Ramos (cell line): ENCODE measurements around the gene TNIP3.

Experiments used
- in situ Hi-C: fragments of 300-500 bp; cut with MboI; formaldehyde crosslinking; loops from one replicate; pipeline ENCODE4 v1.14.3; 2022; ENCODE audit warnings: low sequenced_read_pairs; ENCODE audit not compliant: unreplicated experiment

The TNIP3 gene

DNA sequence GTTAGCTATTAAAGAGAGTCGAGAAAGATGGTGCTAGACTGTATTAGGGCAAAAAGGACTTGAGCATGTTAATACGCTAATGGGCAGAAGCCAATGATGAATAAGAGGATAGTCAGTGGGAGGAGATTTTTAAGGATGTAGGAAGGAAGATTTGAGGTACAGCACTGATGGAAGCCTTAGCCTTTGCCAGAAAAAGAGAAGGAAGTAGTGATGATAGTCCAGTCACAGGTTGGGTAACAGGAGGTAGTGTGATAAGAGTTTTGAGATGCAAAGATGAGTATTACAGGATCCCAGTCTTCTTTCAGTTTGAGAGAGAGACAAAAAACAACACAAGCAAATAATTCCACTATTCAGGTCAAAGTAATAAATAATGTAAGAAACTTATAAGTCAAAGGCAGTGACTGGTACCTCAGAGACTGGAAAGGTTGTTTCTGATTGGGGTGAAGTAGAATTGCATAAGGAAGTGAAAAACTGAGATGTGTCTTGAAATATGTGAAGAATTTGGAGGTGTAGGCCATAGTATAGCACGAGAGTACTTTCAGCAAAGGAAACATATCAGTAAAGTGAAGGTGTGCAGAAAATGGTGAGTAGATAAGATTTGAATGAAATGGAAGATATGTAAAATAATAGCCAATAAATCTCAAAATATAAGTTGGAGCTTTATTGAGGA lies 69.7 kb downstream of the TNIP3 start:
- in situ Hi-C loops: no loop called here

DNA sequence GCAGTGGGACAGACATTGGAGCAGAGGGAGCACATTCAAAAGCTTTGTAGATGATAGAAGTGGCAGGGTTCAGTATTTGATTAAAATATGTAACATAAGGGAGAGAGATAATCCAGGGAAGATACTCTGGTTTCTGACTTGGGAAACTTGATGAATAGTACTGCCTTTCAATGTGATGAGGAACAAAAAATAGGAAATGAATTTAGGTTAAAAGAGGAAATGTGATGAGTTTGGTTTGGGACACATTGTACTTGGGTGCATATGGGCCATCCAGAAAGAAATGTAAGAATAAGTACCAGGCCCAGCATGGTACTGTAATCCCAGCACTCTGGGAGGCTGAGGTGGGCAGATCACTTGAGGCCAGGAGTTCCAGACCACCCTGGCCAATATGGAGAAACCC lies 70.9 kb downstream of the TNIP3 start:
- in situ Hi-C loops: no loop called here

DNA sequence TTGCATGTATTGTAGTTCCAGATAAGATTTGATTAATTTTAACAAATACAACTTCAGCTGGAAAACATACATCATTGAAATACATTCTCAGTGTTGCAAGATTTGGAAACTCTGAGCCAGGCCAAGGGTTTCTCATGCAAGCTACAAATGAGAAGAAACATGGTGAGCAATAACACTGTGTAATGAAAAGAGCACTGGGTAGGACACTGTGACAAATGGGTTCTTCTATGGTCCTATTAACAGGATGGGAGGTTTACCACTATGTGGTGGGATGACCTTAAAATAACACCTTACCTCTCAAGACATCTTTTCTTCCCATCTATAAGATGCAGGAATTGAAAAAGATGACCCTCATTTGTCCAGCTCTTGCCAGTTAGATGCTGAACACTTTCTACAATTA lies 72.2 kb downstream of the TNIP3 start:
- in situ Hi-C loops: no loop called here

DNA sequence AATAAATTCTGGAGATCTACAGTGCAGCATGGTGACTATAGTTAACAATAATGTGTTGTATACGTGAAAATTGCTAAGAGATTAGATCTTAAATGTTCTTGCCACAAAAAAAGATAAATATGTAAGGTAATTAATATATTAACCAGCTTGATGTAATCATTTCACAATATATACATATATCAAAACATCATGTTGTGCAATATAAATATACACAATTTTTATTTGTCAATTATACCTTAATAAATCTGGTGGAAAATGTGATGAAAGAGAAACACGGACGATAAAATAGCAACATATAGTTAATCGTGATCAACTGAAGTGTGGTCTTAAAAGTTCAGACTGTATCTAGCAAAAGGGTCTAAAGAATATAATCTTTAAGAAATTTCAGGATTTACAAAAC lies 75.3 kb downstream of the TNIP3 start:
- in situ Hi-C loops: no loop called here
